NCI-H2029 (cell line): ENCODE data around the gene OSBPL9.

Experiments
- DNase-seq: peaks from one replicate; lab custom pipeline; 2025; lab: John Stamatoyannopoulos, UW

Gene OSBPL9

GRCh38 chr1:51616903-51617708, at the start of gene OSBPL9:
Gene OSBPL9 (plus strand): TSS chr1:51617092. CDS start chr1:51617111, 19 bp downstream.
- peak; percentile 98 for DNase-seq

GRCh38 chr1:51567653-51568052, 49.2 kb upstream of the OSBPL9 start:
- DNase-seq = peak; percentile 74

- no peak for DNase-seq
Observed at GRCh38 chr1:51568231-51568935, 48.5 kb upstream of the OSBPL9 start.

GRCh38 chr1:51569284-51570062, 47.4 kb upstream of the OSBPL9 start:
- peak; percentile 57 for DNase-seq

GRCh38 chr1:51570063-51570710, 46.7 kb upstream of the OSBPL9 start:
- no peak for DNase-seq

- no peak for DNase-seq
Observed at GRCh38 chr1:51572365-51572764, 44.5 kb upstream of the OSBPL9 start.

GRCh38 chr1:51574796-51575195, 42.1 kb upstream of the OSBPL9 start:
- DNase-seq = no peak

GRCh38 chr1:51575406-51576084, 41.3 kb upstream of the OSBPL9 start:
- DNase-seq = no peak

- DNase-seq = no peak
Observed at GRCh38 chr1:51576085-51576444, 40.8 kb upstream of the OSBPL9 start.

- no peak for DNase-seq
Observed at GRCh38 chr1:51576923-51577322, 40.0 kb upstream of the OSBPL9 start.

GRCh38 chr1:51578383-51579109, 38.3 kb upstream of the OSBPL9 start:
- DNase-seq = no peak

GRCh38 chr1:51581238-51581637, 35.7 kb upstream of the OSBPL9 start:
- DNase-seq = no peak

GRCh38 chr1:51583532-51583931, 33.4 kb upstream of the OSBPL9 start:
- no peak for DNase-seq

GRCh38 chr1:51584021-51584420, 32.9 kb upstream of the OSBPL9 start:
- no peak for DNase-seq

- no peak for DNase-seq
Observed at GRCh38 chr1:51592711-51593110, 24.2 kb upstream of the OSBPL9 start.

- no peak for DNase-seq
Observed at GRCh38 chr1:51594716-51595115, 22.2 kb upstream of the OSBPL9 start.

GRCh38 chr1:51600529-51600928, 16.4 kb upstream of the OSBPL9 start:
- DNase-seq = no peak

- no peak for DNase-seq
Observed at GRCh38 chr1:51600965-51601364, 15.9 kb upstream of the OSBPL9 start.

- no peak for DNase-seq
Observed at GRCh38 chr1:51605961-51606723, 10.8 kb upstream of the OSBPL9 start.

GRCh38 chr1:51607681-51608095, 9.2 kb upstream of the OSBPL9 start:
- DNase-seq = no peak
